GM23248 (cell line): ENCODE data around the gene TSPAN8.

Experiments
- EZH2 ChIP-seq: fragments of 200-600 bp; sonication (generic); IDR thresholded peaks from 2 replicates; pipeline ENCODE4 v1.6.1; 2018; ENCODE audit warnings: antibody characterized with exemption, mild to moderate bottlenecking; ENCODE audit not compliant: insufficient read depth, poor library complexity, severe bottlenecking
- EZH2phosphoT487 ChIP-seq: fragments of 200-600 bp; sonication (generic); IDR thresholded peaks from 2 replicates; pipeline ENCODE4 v1.6.1; 2018; ENCODE audit warnings: antibody characterized with exemption, moderate library complexity, mild to moderate bottlenecking, low read depth; ENCODE audit not compliant: insufficient read depth

GRCh38 chr12:71164166-71164565, 6.4 kb upstream of the TSPAN8 start:
- TF ChIP-seq EZH2 (no peak), EZH2phosphoT487 (no peak)
